Right forelimb (tissue), 1 donor: ENCODE data around the gene RELL2.

ENCODE experiments used
- DNase-seq: peaks from one replicate; pipeline ENCODE4 v3.0.0-alpha.2; 2018

RELL2 gene

DNA sequence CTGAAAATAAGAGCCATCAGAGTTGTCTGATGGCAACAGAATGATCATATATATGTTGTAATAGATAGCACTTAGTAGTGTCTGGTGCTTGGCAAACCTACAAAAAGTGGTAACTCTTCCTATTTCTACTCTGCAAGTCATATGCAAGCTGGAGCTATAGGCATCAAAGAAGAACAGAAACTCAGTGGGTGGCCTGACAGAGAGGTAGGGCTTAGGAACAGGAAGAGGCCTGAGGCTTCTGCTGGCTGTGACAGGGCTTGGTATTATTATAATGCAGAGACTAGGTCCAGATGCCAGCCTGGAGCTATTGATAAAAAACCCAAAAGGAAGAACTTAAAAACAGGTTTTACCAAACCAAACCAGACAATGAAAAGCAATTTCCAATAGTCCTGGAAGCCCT is 13.6 kb upstream of the RELL2 start:
- no peak for DNase-seq

DNA sequence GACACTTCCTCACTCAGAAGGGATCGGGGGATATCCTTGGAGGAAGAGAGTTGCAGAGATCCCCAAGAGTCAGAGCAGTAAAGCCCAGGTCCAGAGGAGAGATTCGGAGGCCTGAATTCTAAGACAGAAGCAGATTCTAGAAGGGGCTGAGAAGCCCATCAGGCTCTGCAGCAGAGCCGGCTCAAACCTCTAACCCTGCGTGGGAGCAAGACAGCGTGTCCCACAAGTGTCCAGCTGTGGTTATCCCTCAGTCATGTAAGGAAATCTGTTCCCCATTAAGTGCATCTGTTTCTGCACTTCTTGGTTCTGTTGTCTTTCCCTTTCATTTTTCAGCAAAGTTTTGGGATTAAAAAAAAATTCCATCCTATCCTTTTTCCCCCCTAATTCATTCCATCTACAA is 13.2 kb upstream of the RELL2 start:
- no peak for DNase-seq

DNA sequence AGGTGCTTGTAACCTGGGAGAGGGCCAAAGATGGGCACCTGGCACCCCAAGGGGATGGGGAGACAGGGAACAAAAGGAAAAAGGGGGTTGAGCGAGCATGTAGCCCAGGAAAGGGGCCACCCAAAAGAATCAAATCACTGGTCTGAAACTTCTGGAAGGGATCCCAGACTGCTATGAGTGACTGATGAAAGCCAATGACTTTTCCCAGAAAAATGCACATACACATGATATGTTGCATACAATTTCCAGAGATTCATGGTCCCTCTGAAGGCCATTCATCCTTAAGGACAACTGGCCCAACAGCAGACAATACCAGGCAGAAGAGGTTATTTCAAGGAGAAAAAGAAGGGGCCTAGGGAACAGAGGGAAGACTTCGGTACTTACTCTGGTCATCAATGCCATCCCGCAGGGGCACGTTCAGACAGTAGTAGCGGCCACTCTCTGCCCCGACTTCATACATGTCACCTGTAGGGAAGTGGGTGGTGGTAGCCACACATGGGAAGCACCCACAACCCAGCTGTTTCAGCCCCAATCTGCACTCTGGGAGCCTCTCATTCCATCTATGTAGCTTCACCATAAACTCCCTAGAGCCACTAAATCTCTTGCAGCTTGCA is 8.5 kb upstream of the RELL2 start:
- DNase-seq, result no peak

GRCh38 chr5:141630570-141631140 is 6.1 kb upstream of the RELL2 start:
- no peak for DNase-seq

DNA sequence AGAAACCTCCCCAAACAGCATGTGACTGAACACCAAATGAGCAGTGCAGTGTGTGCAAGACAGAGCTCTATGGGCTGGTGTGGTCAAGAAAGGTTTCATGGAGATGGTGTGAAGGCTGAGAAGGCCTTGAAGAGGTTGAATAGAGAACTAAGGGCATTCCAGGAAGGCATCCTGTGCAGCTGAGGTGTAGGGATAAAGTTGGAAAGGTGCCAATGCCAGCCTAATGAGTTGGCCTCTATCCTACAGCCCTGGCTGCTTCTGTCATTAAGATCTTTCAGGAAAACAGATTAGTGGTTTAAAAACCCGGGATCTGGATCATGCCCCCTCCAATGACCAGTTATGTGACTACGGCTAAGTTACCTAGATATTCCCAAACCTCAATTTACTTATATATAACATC is 4.1 kb upstream of the RELL2 start:
- no peak for DNase-seq

- DNase-seq, result no peak
Measured at GRCh38 chr5:141633871-141634561, 2.8 kb upstream of the RELL2 start.

DNA sequence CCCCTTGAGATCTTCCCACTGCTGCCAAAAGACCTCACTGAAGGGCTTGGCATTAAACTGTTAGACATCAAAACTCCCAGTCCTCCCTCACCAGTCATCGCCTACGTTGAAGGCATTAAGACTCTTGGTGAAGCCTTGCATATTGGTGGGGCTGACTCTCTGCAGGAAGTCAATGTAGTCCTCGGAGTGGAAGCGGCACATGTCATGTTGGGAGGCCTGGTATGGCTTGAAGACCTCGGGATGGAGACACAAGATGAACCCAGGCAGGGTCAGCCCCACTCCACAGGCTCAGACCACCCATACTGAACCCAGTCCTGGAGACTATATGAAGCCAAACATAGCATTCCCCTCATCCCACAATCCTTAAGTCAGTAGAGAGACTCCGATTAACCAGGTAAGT is 2.1 kb upstream of the RELL2 start:
- no peak for DNase-seq

GRCh38 chr5:141635646-141636045 is 1.2 kb upstream of the RELL2 start:
- no peak for DNase-seq

DNA sequence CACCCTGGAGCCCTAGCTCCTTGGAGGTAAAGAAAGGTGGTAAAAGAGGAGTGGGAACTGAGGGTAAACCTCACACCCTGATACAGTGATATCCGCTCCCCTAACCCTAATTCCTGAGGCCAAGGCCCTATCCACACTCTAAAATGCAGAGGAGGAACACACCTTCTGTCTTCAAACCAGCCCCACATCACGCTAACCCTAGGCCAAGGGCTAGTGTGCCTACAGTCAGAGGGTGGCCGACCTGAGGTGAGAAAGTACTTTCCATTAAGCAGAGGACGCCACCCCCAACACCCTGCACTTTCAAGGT is 738 bp upstream of the RELL2 start:
- no peak for DNase-seq

DNA sequence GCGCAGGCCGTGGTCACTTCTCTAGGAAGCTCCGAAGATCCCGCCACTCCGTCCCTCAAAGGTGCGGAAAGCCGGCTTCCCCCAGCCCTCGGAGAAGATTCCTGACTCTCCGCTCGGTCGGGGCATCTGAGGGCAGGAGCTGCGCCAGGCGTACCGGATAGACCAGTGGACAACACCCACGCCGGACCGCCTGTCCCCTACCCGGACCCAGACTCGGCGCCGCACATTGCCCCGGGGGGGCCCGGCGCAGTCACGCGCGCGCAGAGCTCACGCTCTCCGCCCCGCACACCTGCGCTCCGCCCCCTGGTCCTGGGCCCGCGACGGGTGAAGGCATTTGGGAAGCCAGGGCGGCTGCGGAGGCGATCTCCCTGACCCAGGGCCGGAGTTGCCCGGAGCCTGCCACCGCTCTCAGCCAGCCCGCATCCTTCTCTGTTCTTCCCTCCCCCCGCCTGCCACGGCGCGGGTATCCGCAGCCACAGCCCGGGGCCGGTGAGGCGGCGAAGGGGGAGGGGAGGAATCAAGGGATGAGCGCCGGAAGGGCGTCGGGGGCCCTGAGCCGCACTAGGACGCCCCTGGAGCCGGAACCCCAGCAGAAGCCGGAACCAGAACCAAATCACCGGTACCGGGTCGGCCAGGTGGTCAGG is 448 bp downstream of the RELL2 start:
- DNase-seq, result no peak

DNA sequence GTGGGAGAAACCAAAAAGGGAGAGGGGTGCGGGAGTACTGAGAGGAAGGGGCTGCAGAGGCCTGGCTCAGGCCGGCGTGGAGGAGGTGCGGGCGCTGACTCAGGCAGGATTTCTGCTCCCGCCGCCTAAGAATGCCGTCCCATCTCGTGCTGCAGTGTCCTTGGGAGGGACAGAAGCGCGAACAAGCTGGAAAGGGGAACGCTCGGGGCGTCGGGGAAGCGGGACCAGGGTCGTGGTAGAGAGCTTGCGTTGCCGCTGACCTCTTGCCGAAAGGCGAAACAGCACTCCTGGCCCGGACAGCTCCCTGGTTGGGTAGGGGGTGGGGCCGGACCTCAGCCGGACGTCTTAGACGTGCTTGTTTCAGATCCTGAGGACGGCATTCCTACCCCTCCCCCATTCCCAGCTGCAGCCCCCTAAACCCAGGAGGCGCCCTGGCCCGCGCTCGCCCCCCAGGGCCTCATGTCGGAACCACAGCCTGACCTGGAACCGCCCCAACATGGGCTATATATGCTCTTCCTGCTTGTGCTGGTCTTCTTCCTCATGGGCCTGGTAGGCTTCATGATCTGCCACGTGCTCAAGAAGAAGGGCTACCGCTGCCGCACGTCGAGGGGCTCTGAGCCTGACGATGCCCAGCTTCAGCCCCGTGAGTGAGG is 1.1 kb downstream of the RELL2 start:
- peak; percentile 72 for DNase-seq

DNA sequence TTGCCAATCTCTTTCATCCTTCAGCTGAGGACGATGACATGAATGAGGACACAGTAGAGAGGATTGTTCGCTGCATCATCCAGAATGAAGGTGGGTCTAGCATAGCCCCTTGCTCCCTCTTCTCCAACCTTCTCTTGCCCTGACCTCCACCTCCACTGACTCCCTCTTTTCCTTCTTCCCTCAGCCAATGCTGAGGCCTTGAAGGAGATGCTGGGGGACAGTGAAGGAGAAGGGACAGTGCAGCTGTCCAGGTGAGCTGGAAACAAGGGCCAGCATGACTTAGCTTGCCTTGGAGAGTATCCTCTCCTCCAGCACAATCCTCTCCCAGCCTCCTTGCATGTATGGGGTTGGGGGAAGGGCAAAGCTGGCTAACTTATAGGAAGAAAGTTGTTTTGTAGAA is 2.0 kb downstream of the RELL2 start:
- no peak for DNase-seq

GRCh38 chr5:141639357-141640050 is 2.7 kb downstream of the RELL2 start:
- DNase-seq, result no peak

DNA sequence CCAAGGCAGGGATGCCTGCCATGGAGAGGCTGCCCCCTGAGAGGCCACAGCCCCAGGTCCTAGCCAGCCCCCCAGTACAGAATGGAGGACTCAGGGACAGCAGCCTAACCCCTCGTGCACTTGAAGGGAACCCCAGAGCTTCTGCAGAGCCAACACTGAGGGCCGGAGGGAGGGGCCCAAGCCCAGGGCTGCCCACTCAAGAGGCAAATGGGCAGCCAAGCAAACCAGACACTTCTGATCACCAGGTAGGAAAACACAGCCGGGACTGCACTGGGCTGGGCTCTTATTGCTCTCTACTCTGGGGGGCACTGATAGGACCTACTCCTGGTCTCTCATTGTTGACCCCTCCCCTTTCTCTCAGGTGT is 3.2 kb downstream of the RELL2 start:
- no peak for DNase-seq

- no peak for DNase-seq
Measured at GRCh38 chr5:141640698-141641097, 3.9 kb downstream of the RELL2 start.

GRCh38 chr5:141641634-141642267 is 5.0 kb downstream of the RELL2 start:
- no peak for DNase-seq

GRCh38 chr5:141646026-141646425 is 9.2 kb downstream of the RELL2 start:
- no peak for DNase-seq

DNA sequence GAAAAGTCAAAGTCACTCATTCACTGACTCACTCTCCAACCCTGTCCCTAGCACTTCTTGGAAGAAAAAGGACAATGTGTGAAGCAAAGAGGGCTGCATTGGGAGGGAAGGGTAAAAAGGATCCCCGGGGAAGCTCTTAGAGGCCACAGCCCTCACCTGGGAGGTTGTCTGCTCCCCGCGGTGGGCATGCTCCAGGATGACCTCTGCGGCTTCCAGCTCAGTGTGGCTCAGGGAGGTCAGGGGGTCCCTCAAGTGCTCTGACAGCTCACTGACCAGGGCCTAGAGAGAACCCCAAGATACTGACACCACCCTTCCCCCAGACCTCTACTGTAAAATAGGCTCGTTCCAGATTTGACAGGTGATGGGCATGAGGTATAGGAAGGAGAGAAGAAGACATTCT is 10.4 kb downstream of the RELL2 start:
- DNase-seq, result no peak

GRCh38 chr5:141647851-141648250 is 11.1 kb downstream of the RELL2 start:
- DNase-seq, result no peak

- no peak for DNase-seq
Measured at GRCh38 chr5:141649056-141649688, 12.4 kb downstream of the RELL2 start.

GRCh38 chr5:141649972-141650371 is 13.2 kb downstream of the RELL2 start:
- no peak for DNase-seq
